HG03045 (cell line): Measurements from ENCODE around the gene LITAFD.
"Not testable (repeated sequence)": the region's sequence is repeated elsewhere in the genome, so short reads cannot be mapped to it uniquely, and the experiment has no call there.

Experiments used
- ATAC-seq: cut with Tn5 transposase; IDR thresholded peaks from one replicate; pipeline ENCODE4 v1.9.1; 2021; ENCODE audit warnings: mild to moderate bottlenecking, moderate library complexity; ENCODE audit not compliant: unreplicated experiment

Gene LITAFD

DNA sequence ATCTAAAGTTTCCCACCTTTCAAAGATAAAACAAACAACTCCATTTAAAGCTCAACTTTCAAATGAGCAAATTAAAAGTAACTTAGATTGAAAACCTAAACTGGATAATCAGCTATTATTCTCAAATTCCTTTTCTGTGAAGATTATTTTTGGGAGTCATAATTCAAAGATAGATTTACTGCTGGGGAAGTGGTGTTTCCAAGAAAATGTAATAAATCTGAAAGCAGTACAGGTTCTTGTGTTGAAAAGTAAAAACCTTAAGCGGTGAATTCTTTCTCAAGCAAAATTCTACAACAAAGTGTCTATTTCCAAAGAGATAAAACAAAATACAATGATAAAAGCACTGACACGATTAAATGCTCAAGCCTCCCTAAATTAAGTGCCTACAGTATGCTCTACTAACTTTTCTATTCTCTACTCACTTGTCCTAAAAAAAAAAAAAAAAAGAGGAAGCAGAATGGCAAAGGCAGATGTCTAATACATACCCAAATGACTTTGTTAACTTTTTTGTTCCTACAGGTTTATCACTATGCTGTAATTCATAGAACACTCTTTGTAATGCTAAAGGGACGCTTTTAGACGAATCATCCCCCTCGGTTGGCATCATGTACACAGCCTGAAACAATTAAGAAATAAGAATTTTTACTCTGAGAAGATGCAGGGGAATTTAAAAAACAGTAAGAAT is 34.5 kb downstream of the LITAFD start:
- ATAC-seq, result no peak

DNA sequence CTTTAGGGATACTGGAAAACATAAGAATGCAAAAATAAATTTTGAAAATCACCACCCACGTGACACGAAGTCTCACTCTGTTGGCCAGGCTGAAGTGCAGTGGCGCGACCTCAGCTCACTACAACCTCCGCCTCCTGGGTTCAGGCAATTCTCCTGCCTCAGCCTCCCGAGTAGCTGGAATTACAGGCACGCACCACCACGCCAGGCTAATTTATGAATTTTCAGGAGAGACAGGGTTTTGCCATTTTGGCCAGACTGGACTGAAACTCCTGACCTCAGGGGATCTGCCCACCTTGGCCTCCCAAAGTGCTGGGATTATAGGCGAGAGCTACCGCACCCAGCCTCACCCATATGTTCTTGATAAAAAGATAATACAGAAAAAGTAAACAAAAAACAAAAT is 35.2 kb downstream of the LITAFD start:
- ATAC-seq, result not testable (repeated sequence)

DNA sequence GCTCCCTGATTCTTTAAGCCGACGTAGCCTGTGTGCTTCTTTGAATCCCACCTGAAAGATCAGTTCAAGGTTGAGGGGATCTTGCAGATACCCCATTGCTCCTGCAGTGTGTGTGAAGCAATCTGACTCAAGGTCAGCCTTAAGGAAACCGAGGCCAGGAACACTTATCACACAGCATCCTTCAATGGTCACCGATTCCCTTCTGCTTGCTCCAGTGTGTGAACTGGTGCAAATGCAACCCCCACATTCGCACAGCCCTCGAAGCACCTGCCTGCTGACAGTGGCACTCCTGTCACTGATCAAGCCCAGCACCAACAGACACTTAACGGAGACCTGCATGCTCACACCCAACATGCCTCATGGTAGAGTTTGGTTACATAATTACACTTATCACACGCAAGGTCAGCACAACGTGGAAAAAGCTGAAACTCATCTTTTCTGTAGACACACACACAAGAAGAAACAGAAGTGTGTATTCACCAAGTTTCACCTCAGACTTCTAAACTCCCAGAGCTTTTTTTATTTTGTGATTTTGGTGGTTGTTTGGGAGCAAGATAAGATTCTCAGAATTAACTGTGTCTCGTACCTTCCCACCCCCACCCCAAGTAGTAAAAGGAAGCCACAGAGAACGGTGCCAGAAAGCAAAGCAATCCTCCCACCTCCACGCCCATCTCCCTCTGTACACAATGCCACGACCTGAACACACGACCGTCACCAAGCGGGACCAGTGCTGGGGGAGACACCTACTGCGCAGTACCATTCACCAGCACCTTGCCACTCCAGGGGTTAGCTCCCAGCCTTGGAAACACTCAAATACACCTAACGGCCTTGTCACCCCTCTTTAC is 37.2 kb downstream of the LITAFD start:
- no peak for ATAC-seq

DNA sequence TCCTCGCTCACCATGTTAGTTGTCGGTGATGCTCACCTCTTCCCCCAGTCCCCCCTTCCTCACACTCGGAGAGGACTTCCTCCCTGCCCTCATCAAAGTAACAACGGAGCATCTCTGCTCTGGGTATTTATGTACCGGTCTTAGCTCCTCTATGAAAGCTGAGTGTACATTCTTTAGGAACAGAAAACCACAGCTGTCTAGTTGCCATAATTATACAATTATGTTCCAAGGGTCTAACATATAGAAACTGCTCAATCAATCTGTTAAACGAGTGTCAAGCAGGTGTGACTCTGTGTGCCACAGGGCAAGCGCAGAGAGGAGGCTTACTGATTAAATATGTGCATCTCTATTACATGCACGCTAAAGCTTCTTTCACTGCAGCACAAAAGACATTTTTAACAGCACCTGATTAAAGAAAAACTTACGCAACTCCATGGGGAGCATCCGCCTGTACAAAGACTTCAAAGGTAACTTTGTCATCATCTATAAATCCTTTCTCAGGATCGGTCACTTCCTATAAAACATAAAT is 37.8 kb downstream of the LITAFD start:
- no peak for ATAC-seq

DNA sequence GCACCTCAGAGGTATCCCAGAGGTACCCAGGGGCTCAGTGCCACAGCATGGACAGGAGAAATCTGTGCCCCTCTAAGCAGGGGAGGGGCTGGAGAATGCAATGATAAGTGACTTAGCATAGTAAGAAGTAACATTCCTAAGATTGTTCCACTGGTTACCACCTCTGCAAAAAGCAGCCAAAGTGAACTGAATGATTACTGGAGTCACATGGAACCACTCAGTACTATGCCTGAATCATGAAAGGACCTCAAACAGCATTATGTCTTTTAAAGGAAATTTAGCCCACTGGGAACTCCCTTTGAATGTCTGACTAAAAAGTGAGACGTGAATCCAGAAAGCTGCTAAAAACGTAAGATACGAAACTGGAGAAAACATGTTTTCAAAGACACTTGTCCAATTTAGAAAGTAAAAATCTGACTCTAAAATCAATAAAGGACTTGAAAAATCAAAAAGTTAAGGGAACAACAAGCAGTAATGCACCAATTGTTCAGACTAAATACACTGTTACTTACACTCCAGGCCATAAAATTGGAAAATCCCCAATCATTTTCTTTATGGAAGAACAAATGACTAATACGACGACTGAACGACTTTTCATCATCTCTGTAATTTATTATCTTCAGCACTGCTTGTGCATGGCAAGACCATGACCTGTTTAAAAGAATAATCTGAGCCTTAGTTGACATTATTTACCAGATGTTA is 38.6 kb downstream of the LITAFD start:
- ATAC-seq, result no peak

DNA sequence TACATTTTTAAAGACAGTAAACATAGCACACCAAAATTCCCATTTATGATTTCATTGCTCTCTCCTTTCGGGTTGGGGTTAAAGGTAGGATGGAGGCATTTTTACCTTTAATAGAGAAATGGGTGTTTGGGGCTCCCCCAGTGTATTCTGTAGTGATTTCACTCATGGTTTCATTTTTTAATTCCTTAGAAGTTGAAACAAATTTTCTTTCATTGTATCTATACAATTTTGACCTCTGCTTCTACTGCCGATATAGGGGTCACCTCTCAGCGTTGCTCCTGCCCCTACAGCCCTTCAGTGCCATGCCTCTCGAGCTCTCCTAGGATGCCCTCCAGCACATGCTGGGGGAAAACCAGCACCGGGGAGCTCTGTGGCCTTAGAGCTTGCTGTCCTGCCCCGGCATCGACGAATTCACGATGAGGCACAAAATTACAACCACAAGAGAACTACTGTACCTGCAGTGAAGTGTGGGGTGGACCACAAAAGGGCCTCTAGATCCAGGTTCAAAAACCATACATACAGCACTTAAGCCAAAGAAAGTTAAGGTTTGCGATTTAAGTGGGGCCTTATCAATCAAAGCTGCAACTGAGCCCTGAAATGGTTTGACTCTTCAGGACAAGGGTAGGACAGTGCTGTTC is 39.3 kb downstream of the LITAFD start:
- ATAC-seq, result no peak

DNA sequence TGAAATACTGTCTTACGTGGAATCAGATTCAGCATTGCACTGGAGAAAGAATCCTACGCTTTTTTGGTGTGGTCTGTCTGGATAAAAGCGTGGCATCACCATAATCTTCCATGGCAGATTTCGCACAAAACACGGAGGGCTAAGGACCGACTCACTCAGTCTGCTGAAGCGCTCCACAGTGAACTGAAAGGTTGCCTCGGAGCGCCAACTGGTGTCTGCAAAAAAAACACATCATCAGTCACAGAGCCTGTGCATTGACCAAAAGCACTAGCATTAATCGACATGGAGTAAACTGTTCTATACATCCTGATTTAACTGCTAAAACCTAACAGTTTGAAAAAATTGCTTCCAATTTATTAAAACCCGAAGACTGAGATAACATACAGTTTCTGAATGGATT is 41.0 kb downstream of the LITAFD start:
- ATAC-seq, result no peak

DNA sequence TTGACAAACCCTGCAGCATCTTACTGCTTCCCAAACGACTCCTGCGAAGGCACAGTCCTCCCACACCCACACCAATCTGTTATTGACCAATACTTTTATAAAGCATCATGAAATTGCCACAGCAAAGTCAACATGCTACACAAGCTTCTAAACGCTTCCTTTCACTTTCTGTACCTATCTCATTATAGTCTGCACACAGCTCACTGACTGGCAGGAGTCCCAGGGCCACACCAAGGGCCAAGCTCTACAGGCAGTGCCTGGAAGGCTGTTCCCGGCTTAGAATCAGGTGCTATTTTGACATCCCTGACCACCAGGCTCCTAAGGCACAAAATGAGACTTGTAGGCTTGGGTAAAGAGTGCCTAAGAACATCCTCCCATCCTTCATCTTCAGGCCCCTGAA is 42.1 kb downstream of the LITAFD start:
- ATAC-seq, result no peak

DNA sequence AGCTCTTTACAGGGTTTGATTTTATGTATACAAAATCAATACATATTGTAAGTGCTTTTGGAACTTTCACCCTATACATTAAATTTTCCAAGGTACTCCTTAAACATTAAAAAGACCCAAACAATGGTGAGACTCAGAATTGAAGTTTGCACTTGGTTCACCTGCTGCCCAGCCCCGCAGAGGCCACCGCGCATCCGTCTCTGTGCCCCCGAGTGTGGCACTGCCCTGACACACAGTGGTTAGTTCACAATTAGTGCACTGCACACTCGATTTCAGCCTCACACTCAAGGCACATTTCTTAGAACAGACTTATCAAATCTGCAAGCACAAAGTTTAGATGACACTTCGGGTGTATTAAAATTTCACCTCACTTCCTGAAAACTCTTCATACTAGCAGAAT is 43.3 kb downstream of the LITAFD start:
- no peak for ATAC-seq

DNA sequence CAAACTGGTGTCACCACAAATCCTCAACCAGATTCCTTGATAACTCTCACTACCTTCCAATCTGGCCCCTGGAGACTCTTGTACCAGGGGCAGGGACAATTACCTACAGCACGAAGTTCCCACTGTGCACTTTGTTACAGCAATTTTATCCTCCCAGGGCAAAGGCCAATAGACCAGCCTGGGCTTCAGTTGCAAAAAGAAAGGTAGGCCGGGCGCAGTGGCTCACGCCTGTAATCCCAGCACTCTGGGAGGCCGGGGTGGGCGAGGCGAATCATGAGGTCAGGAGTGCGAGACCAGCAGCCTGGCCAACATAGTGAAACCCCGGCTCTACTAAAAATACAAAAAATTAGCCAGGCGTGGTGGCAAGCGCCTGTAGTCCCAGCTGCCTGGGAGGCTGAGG is 44.7 kb downstream of the LITAFD start:
- ATAC-seq, result no peak

DNA sequence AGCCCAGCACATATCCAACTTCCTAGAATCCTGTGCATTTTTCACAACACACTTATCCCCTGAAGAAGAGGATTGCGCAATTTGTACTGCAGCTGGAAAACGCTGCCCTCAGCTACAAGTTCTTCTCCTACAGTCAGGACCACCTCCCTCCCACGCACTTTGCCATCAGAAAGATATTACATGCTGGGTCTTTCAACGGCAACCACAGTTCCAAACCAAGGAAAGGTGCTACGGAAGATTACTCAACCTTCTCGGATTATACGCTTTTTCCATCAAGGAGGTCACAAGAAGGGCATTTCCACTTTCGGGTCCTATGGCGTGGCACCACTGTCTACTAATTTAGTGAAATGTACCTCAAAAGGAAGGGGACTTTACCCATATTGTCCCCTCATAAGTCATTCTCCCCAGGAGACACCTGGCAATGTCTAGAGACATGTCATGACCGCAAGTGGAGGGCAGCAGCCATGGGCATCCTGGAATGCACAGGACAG is 46.4 kb downstream of the LITAFD start:
- ATAC-seq, result no peak

DNA sequence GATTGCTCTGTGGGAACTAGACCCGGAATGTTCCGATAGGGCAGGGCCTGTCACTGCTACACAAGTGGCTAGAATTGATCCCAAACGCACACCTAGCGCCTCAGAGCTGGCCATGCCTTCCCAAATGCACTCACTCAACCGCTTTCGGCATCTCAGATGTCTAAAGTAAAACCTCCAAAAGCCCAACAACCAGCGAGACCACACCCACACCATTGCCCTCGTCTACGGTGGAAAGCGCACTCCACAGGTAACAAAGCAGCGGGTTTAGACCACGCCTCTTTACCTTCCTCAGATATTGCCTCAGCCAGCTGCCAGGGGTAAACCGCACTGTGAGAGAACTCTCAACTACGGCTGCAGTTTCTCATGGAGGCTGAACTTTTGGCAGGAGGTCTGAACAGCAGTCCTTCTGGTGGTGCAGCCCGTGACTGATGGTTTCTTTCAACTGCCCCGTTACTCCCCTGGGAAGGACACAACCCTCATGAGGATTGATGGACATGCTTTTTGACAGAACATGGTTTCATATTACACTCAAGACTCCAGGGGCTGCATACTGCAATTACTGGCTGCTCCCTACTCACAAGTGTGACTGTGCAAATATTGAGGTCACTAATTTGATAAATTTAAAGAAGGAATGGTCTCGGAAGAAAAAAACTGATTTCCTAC is 47.1 kb downstream of the LITAFD start:
- ATAC-seq, result no peak

DNA sequence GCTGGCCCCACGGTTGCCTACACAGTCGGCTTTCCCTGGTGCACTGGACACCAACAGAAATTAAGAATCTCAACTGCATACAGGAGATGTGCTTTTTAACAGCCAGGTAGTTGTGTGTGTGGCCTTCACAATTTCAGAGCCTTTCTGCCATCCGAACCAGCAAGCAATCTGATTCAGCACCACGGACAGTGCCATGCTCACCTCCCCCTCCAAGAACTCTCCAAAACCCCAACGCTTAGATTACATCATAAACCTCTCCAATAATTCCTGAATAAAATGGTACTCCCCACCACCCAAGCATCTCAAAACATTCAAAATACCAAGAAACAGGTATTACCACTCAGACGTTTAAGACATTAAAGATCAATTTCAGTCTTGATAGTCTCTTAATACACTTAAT is 49.7 kb downstream of the LITAFD start:
- ATAC-seq, result no peak

DNA sequence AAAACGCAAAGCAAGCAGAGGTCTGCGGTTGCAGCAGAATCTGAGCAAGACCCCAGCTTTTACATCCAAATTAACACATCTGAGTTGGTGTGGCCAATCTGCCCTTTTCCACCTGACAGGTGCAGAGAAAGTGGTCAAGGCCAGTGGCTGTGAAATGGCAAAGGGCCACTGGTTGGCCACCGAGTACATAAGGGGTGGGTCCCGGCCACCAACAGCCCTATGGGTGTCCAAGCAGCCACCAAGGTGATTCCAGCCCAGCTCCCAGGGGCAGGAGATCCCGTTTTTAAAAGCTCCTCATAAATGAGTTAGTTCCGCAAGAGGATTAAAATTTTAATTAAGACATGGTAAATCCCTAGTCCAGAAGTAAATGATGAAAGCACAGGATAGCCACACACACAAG is 52.5 kb downstream of the LITAFD start:
- ATAC-seq, result no peak
